GM19099 (cell line): ENCODE data around the gene DLG1.
A peak's percentile ranks its signal among the peaks of the same experiment; 100 is the strongest.

Experiments used
- POLR2A ChIP-seq: IDR thresholded peaks from 3 replicates; pipeline ENCODE4 v1.6.1; 2011; ENCODE audit warnings: low read depth; ENCODE audit not compliant: insufficient read length; ENCODE audit errors: extremely low read depth

The DLG1 gene

GRCh38 chr3:197014024-197014423, 284.4 kb downstream of the DLG1 start:
- no peak for TF ChIP-seq POLR2A

DNA sequence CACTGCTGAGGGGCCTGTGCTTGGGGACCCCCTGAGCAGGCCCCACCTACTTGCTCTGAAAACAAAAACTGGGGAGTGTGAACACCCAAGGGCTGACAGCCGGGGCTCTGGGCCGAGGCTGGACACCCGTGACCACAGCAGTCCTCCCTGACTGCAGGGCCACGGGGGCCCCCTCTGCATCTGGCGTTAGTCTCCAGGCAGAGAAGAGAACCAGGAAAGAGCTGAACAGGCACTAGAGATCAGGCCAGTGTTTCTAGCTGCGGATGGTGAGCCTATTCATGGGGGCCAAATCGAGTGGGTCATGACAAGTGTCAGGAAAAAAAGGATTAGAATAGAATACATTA, 285.9 kb downstream of the DLG1 start:
- no peak for TF ChIP-seq POLR2A

- no peak for TF ChIP-seq POLR2A
These were observed 286.5 kb downstream of the DLG1 start for GRCh38 chr3:197011780-197012539.

GRCh38 chr3:197010556-197011351, 287.7 kb downstream of the DLG1 start:
- no peak for TF ChIP-seq POLR2A

DNA sequence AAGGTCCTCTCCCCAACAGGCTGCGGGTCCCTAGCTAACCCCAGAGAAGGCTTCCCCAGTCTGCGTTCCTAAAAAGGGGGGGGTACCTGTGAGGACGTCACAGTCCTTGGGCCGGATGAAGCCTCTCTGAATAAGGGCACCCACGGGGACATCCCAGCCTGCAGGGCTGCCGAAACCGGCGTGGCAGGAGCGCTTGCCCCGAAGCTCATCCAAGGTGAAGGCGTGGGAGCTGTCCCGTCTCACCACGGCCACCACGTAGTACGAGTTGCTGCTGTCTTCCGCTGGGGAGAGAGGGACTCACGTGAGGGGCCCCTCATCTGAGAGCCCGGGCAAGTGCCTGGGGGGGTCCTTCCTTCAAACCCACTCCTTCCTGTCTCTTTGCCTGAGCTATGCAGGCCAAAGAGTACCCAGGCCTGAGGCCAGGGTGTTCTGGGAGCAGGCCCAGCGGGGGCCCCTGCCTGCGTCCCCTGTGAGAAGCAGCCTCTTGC, 288.8 kb downstream of the DLG1 start:
- no peak for TF ChIP-seq POLR2A

GRCh38 chr3:197008436-197009209, 289.8 kb downstream of the DLG1 start:
- TF ChIP-seq POLR2A, result no peak

DNA sequence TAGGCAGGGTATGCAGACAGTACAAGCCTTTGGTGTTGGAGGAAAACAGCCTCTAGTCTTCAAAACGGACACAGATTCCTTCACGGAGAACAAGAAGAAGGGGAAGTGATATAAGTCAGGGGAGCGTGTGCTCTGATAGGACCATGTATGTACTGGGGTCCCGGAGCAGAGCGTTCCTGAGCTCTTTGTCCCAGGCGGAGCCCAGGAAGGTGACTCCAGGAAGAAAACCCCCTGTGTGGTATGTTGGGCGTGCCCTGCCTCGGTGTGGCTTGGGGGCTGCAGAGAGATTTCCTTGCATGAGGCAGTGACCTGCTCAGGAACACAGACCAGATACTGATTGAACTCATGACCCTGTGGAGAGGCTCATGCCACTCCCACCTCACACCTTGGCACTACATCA, 290.5 kb downstream of the DLG1 start:
- no peak for TF ChIP-seq POLR2A

- no peak for TF ChIP-seq POLR2A
These were observed 291.0 kb downstream of the DLG1 start for GRCh38 chr3:197007296-197007940.

GRCh38 chr3:197006860-197007259, 291.6 kb downstream of the DLG1 start:
- no peak for TF ChIP-seq POLR2A

GRCh38 chr3:197006446-197006845, 292.0 kb downstream of the DLG1 start:
- no peak for TF ChIP-seq POLR2A

GRCh38 chr3:197003461-197004385, 294.7 kb downstream of the DLG1 start:
- TF ChIP-seq POLR2A, result peak; percentile 3

- peak; percentile 33 for TF ChIP-seq POLR2A
These were observed 295.5 kb downstream of the DLG1 start for GRCh38 chr3:197002701-197003454.

DNA sequence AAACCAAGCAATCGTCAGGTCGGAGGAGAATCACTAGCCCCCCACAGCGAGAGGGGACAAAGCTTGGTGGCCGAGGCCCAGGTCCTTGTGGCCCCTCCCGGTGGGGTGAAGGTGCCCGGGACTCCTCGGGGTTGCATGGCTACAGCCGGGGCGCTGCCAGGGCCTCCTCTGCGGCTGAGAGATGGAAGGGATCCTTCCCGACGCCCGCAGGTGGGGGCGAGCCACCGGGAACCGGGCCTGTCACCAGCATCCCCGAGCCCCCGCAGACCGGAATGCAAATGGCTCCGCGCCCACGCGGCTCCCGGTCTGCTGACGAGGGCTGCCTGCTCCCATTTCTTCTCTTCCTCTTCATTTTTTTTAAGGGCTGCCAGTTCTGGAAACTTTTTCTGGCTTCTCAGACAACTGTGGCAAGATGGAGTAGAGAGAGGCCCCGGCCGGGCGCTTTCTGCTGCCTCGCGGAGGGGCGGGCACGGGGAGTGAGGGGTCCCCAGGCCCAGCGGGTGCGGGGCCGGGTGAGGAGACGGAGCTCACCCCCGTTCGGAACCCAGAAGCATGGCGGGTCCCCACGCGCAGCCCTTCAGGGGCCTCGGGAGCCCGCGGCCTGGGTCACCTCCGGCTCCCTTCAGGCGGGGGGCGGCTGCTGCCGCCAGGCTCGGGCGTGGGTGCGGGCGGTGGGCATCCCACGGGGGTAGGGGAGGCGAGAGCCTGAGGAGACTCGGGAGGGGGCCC, 296.3 kb downstream of the DLG1 start:
- no peak for TF ChIP-seq POLR2A
